GM12873 (cell line): ENCODE data around the gene SNRPB2.

Experiments
- CTCF ChIP-seq: IDR thresholded peaks from 2 replicates; pipeline ENCODE4 v1.5.1; 2012; ENCODE audit warnings: low read depth, mild to moderate bottlenecking, moderate library complexity, low read length, control low read depth; ENCODE audit not compliant: insufficient read depth; ENCODE audit errors: missing control alignments

SNRPB2 gene

GRCh38 chr20:16761305-16761829 is 31.5 kb downstream of the SNRPB2 start:
- peak; percentile 83 for TF ChIP-seq CTCF

GRCh38 chr20:16764560-16764959 is 34.7 kb downstream of the SNRPB2 start:
- TF ChIP-seq CTCF = no peak

- TF ChIP-seq CTCF = no peak
These were observed 41.4 kb downstream of the SNRPB2 start for GRCh38 chr20:16771213-16771612.

- no peak for TF ChIP-seq CTCF
These were observed 46.1 kb downstream of the SNRPB2 start for GRCh38 chr20:16775961-16776360.

- TF ChIP-seq CTCF = no peak
These were observed 47.3 kb downstream of the SNRPB2 start for GRCh38 chr20:16777126-16777525.

- TF ChIP-seq CTCF = no peak
These were observed 48.3 kb downstream of the SNRPB2 start for GRCh38 chr20:16778159-16778558.

GRCh38 chr20:16781496-16781895 is 51.7 kb downstream of the SNRPB2 start:
- no peak for TF ChIP-seq CTCF
